HEK293 (cell line): Measurements from ENCODE around the gene SLC25A24.
"Not testable (repeated sequence)": the region's sequence is repeated elsewhere in the genome, so short reads cannot be mapped to it uniquely, and the experiment has no call there.

ENCODE experiments used
- CTCF ChIP-seq: fragments of 450-650 bp; formaldehyde crosslinking; IDR thresholded peaks from 2 replicates; pipeline ENCODE4 v1.5.1; 2016; ENCODE audit warnings: missing biosample characterization, missing genetic modification characterization
- GFI1B ChIP-seq: fragments of 450-650 bp; formaldehyde crosslinking; IDR thresholded peaks from 2 replicates; pipeline ENCODE4 v1.5.1; 2016; ENCODE audit warnings: missing biosample characterization, missing genetic modification characterization
- KLF16 ChIP-seq: fragments of 450-650 bp; formaldehyde crosslinking; IDR thresholded peaks from 2 replicates; pipeline ENCODE4 v1.5.1; 2017; ENCODE audit warnings: missing biosample characterization, missing genetic modification characterization
- ZBTB1 ChIP-seq: fragments of 450-650 bp; formaldehyde crosslinking; IDR thresholded peaks from 2 replicates; pipeline ENCODE4 v1.5.1; 2016; ENCODE audit warnings: missing biosample characterization, missing genetic modification characterization
- ZBTB49 ChIP-seq: fragments of 450-650 bp; formaldehyde crosslinking; IDR thresholded peaks from 2 replicates; pipeline ENCODE4 v1.5.1; 2016; ENCODE audit warnings: missing biosample characterization, missing genetic modification characterization, low read depth
- ZNF112 ChIP-seq: fragments of 450-650 bp; formaldehyde crosslinking; IDR thresholded peaks from 2 replicates; pipeline ENCODE4 v1.5.0; 2017; ENCODE audit warnings: missing biosample characterization, missing genetic modification characterization
- ZNF114 ChIP-seq: fragments of 450-650 bp; formaldehyde crosslinking; IDR thresholded peaks from 2 replicates; pipeline ENCODE4 v1.5.0; 2017; ENCODE audit warnings: missing biosample characterization, missing genetic modification characterization
- ZNF138 ChIP-seq: fragments of 450-650 bp; formaldehyde crosslinking; IDR thresholded peaks from 2 replicates; pipeline ENCODE4 v1.5.1; 2016; ENCODE audit warnings: missing biosample characterization, missing genetic modification characterization, borderline replicate concordance
- ZNF423 ChIP-seq: fragments of 450-650 bp; formaldehyde crosslinking; IDR thresholded peaks from 2 replicates; pipeline ENCODE4 v1.5.1; 2016; ENCODE audit warnings: missing biosample characterization, missing genetic modification characterization
- ZNF449 ChIP-seq: fragments of 450-650 bp; formaldehyde crosslinking; IDR thresholded peaks from 2 replicates; pipeline ENCODE4 v1.5.1; 2017; ENCODE audit warnings: missing biosample characterization, mild to moderate bottlenecking, missing genetic modification characterization, moderate library complexity
- ZNF549 ChIP-seq: fragments of 450-650 bp; IDR thresholded peaks from 2 replicates; pipeline ENCODE4 v1.5.1; 2018; ENCODE audit warnings: missing biosample characterization, missing genetic modification characterization, mild to moderate bottlenecking, inconsistent platforms, moderate library complexity
- ZSCAN16 ChIP-seq: fragments of 450-650 bp; formaldehyde crosslinking; IDR thresholded peaks from 2 replicates; pipeline ENCODE4 v1.5.1; 2016; ENCODE audit warnings: missing biosample characterization, missing genetic modification characterization
- TF ChIP-seq, protein P1 (sequence below): fragments of 450-650 bp; formaldehyde crosslinking; IDR thresholded peaks from 2 replicates; pipeline ENCODE4 v1.5.1; 2016; ENCODE audit warnings: missing biosample characterization, missing genetic modification characterization
- TF ChIP-seq, protein P2 (sequence below): IDR thresholded peaks from 2 replicates; pipeline ENCODE4 v1.6.1; 2011; ENCODE audit warnings: mild to moderate bottlenecking, low read depth, low read length, borderline replicate concordance

DNA sequence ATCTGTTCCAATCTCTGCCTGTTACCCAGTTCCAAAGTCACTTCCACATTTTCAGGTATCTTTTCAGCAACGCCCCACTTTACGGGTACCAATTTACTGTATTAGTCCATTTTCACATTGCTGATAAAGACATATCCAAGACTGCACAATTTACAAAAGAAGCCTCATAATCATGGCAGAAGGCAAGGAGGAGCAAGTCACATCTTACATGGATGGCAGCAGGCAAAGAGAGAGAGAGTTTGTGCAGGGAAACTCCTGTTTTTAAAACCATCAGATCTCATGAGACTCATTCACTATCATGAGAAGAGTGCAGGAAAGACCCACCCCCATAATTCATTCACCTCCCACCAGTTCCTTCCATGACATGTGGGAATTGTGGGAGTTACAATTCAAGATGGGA is 67.0 kb downstream of the SLC25A24 start:
- TF ChIP-seq CTCF; ZNF138; ZSCAN16; ZNF423; ZNF549; ZNF449 (tag by site-specific recombination); GFI1B (tag by site-specific recombination); ZBTB1; KLF16 (tag by site-specific recombination); ZNF114; ZBTB49 (tag by site-specific recombination); ZNF112 (tag by site-specific recombination): not testable (repeated sequence)
- TF ChIP-seq, protein P1, sequence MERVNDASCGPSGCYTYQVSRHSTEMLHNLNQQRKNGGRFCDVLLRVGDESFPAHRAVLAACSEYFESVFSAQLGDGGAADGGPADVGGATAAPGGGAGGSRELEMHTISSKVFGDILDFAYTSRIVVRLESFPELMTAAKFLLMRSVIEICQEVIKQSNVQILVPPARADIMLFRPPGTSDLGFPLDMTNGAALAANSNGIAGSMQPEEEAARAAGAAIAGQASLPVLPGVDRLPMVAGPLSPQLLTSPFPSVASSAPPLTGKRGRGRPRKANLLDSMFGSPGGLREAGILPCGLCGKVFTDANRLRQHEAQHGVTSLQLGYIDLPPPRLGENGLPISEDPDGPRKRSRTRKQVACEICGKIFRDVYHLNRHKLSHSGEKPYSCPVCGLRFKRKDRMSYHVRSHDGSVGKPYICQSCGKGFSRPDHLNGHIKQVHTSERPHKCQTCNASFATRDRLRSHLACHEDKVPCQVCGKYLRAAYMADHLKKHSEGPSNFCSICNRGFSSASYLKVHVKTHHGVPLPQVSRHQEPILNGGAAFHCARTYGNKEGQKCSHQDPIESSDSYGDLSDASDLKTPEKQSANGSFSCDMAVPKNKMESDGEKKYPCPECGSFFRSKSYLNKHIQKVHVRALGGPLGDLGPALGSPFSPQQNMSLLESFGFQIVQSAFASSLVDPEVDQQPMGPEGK (tag by site-specific recombination): not testable (repeated sequence)
- TF ChIP-seq, protein P2, sequence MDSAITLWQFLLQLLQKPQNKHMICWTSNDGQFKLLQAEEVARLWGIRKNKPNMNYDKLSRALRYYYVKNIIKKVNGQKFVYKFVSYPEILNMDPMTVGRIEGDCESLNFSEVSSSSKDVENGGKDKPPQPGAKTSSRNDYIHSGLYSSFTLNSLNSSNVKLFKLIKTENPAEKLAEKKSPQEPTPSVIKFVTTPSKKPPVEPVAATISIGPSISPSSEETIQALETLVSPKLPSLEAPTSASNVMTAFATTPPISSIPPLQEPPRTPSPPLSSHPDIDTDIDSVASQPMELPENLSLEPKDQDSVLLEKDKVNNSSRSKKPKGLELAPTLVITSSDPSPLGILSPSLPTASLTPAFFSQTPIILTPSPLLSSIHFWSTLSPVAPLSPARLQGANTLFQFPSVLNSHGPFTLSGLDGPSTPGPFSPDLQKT: not testable (repeated sequence)
